Measurements from ENCODE around the gene CHRNB1.

CHRNB1 gene

GRCh38 chr17:7483255-7484066 is 38.6 kb downstream of the CHRNB1 start:
- H3K9me3 ChIP-seq (ENCODE audit: control insufficient read depth, low read length) = no peaks in the 10 kb centered on the region
- TF ChIP-seq, protein P1, sequence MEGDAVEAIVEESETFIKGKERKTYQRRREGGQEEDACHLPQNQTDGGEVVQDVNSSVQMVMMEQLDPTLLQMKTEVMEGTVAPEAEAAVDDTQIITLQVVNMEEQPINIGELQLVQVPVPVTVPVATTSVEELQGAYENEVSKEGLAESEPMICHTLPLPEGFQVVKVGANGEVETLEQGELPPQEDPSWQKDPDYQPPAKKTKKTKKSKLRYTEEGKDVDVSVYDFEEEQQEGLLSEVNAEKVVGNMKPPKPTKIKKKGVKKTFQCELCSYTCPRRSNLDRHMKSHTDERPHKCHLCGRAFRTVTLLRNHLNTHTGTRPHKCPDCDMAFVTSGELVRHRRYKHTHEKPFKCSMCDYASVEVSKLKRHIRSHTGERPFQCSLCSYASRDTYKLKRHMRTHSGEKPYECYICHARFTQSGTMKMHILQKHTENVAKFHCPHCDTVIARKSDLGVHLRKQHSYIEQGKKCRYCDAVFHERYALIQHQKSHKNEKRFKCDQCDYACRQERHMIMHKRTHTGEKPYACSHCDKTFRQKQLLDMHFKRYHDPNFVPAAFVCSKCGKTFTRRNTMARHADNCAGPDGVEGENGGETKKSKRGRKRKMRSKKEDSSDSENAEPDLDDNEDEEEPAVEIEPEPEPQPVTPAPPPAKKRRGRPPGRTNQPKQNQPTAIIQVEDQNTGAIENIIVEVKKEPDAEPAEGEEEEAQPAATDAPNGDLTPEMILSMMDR (IDR thresholded peaks at IDR 0.05) = no peak
- H3K27me3 ChIP-seq (ENCODE audit: control insufficient read depth, insufficient read depth, low read length) = no peaks in the 10 kb centered on the region
- no peaks in the 10 kb centered on the region for H3K36me3 ChIP-seq (ENCODE audit: control insufficient read depth, insufficient read depth, low read length)
- H3K27ac ChIP-seq = peak overlapping the region; percentile 98
- peak overlapping the region; percentile 97 for H3K4me3 ChIP-seq (ENCODE audit: low read depth, low read length)
- peaks cover 45% of the 10 kb centered on the region for H3K79me2 ChIP-seq
- peak overlapping the region; percentile 100 for H3K4me2 ChIP-seq (ENCODE audit: low read length)
- H3K9ac ChIP-seq = peak overlapping the region; percentile 57
- peak overlapping the region; percentile 80 for H2AFZ ChIP-seq
- peaks cover 12% of the 10 kb centered on the region for H3K4me1 ChIP-seq

DNA sequence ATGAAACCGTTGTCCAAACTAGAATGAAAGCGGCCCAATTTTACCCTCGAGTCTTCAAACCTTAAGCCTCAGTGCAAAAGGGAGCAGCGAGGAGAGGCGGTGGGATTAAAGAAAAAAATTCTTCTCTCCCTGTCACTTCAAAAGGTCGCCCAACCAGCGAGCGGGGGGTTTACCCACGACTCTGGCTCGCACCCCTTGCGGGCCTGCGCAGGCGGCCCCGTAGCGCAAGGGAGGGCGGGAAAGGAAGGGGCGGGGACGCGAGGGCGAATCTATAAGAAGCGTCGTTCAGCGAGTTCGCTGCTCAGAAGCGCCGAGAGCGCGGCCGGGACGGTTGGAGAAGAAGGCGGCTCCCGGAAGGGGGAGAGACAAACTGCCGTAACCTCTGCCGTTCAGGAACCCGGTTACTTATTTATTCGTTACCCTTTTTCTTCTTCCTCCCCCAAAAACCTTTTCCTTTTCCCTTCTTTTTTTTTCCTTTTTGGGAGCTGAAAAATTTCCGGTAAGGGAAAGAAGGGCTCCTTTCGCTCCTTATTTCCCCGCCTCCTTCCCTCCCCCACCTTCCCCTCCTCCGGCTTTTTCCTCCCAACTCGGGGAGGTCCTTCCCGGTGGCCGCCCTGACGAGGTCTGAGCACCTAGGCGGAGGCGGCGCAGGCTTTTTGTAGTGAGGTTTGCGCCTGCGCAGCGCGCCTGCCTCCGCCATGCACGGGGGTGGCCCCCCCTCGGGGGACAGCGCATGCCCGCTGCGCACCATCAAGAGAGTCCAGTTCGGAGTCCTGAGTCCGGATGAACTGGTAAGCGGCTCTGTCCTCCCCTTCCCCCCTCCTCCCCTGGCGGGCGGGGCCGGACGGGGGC is 39.4 kb downstream of the CHRNB1 start, which contains the start of gene POLR2A:
TSS of gene POLR2A (plus strand) at position 300 of the 852 bp plus-strand sequence.
- Histone ChIP-seq H3K4me3 (ENCODE audit: low read depth, low read length) (peak within 1 kb of the TSS; percentile 97), H3K27ac (peak within 1 kb of the TSS; percentile 98), H3K27me3 (ENCODE audit: control insufficient read depth, insufficient read depth, low read length) (no peaks in the 10 kb centered on the region), H3K4me2 (ENCODE audit: low read length) (peak within 1 kb of the TSS; percentile 100), H2AFZ (peak within 1 kb of the TSS; percentile 80), H3K36me3 (ENCODE audit: control insufficient read depth, insufficient read depth, low read length) (no peaks in the 10 kb centered on the region), H3K79me2 (peaks cover 49% of the 10 kb centered on the region), H3K4me1 (peaks cover 12% of the 10 kb centered on the region), H3K9ac (peak within 1 kb of the TSS; percentile 57), H3K9me3 (ENCODE audit: control insufficient read depth, low read length) (no peaks in the 10 kb centered on the region)
- TF ChIP-seq, protein P1 (IDR thresholded peaks at IDR 0.05) = peak; percentile 14

GRCh38 chr17:7484919-7485377 is 40.1 kb downstream of the CHRNB1 start:
- peak overlapping the region; percentile 72 for H3K4me2 ChIP-seq (ENCODE audit: low read length)
- no peak overlapping the region for H3K9ac ChIP-seq
- H3K36me3 ChIP-seq (ENCODE audit: control insufficient read depth, insufficient read depth, low read length) = no peaks in the 10 kb centered on the region
- H3K27me3 ChIP-seq (ENCODE audit: control insufficient read depth, insufficient read depth, low read length) = no peaks in the 10 kb centered on the region
- TF ChIP-seq, protein P1 (IDR thresholded peaks at IDR 0.05) = no peak
- H3K27ac ChIP-seq = peak overlapping the region; percentile 98
- H3K79me2 ChIP-seq = peaks cover 50% of the 10 kb centered on the region
- H3K4me1 ChIP-seq = peaks cover 10% of the 10 kb centered on the region
- peak overlapping the region; percentile 65 for H2AFZ ChIP-seq
- peak overlapping the region; percentile 97 for H3K4me3 ChIP-seq (ENCODE audit: low read depth, low read length)
- H3K9me3 ChIP-seq (ENCODE audit: control insufficient read depth, low read length) = no peaks in the 10 kb centered on the region

- TF ChIP-seq, protein P1 (IDR thresholded peaks at IDR 0.05) = no peak
- Histone ChIP-seq H3K27ac (no peak overlapping the region), H3K4me2 (ENCODE audit: low read length) (peak overlapping the region; percentile 48), H3K27me3 (ENCODE audit: control insufficient read depth, insufficient read depth, low read length) (no peaks in the 10 kb centered on the region), H2AFZ (no peak overlapping the region), H3K36me3 (ENCODE audit: control insufficient read depth, insufficient read depth, low read length) (no peaks in the 10 kb centered on the region), H3K9me3 (ENCODE audit: control insufficient read depth, low read length) (no peaks in the 10 kb centered on the region), H3K9ac (no peak overlapping the region), H3K4me1 (peaks cover 6% of the 10 kb centered on the region), H3K79me2 (peaks cover 52% of the 10 kb centered on the region), H3K4me3 (ENCODE audit: low read depth, low read length) (peak overlapping the region; percentile 45)
These were observed 41.3 kb downstream of the CHRNB1 start for GRCh38 chr17:7486181-7486580.

Measured in parathyroid adenoma (tissue), 2 donors.